Neural crest cell (in vitro differentiated cells): ENCODE data around the gene MXI1. TPM values are rescaled to one million over a fixed set of nuclear protein-coding genes. Genes with fewer than 3 reads are reported as not detected.

Experiments
- DNase-seq: peaks from one replicate; pipeline ENCODE4 v3.0.0; 2021; ENCODE audit warnings: low read depth, mixed read lengths, low spot score
- H3K27ac Mint-ChIP-seq: one replicate; pipeline ENCODE4 v1.8.0; 2021; ENCODE audit warnings: mild to moderate bottlenecking, mixed read lengths; ENCODE audit not compliant: unreplicated experiment
- H3K27me3 Mint-ChIP-seq: 2 replicates; pipeline ENCODE4 v1.8.0; 2021; ENCODE audit warnings: low read depth, mild to moderate bottlenecking, mixed read lengths
- H3K36me3 Mint-ChIP-seq: 2 replicates; pipeline ENCODE4 v1.8.0; 2021; ENCODE audit warnings: low read depth, mild to moderate bottlenecking, mixed read lengths
- H3K4me1 Mint-ChIP-seq: 2 replicates; pipeline ENCODE4 v1.8.0; 2021; ENCODE audit warnings: mixed read lengths
- H3K4me3 Mint-ChIP-seq: one replicate; pipeline ENCODE4 v1.8.0; 2021; ENCODE audit warnings: mild to moderate bottlenecking, mixed read lengths
- H3K9me3 Mint-ChIP-seq: 2 replicates; pipeline ENCODE4 v1.8.0; 2021; ENCODE audit warnings: mixed read lengths
- total RNA-seq: library from RNA; stranded (reverse); gene quantifications from 2 replicates; pipeline ENCODE4 v1.2.1, GENCODE V29; 2021
- TF ChIP-seq, protein P1 (sequence below): fragments of 200-600 bp; sonication (generic); conservative IDR thresholded peaks from 2 replicates; pipeline ENCODE4 v1.5.0; 2021; ENCODE audit warnings: antibody characterized with exemption, mild to moderate bottlenecking

MXI1 gene
- total RNA-seq, 1 donor from 2014 or later, result 18.6 TPM

DNA sequence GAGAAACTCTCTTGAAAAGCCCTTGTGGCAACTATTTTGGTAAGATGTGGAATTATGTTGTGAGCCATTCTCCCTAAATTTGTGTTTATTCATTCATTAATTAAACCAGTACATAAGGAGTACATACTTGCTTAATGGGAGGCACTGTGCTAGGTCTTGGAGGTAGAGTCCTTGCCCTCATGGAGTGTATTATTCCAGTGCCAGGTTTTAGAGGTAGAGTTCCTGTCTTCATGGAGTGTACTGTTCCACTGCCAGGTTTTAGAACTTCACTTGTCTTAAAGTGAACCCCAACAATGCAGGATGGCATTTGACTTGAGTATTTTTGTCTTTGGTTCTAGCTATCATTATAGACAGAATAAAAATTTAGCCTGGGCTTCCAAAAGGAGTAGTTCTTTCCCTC lies 8.8 kb downstream of the MXI1 start:
- TF ChIP-seq, protein P1, sequence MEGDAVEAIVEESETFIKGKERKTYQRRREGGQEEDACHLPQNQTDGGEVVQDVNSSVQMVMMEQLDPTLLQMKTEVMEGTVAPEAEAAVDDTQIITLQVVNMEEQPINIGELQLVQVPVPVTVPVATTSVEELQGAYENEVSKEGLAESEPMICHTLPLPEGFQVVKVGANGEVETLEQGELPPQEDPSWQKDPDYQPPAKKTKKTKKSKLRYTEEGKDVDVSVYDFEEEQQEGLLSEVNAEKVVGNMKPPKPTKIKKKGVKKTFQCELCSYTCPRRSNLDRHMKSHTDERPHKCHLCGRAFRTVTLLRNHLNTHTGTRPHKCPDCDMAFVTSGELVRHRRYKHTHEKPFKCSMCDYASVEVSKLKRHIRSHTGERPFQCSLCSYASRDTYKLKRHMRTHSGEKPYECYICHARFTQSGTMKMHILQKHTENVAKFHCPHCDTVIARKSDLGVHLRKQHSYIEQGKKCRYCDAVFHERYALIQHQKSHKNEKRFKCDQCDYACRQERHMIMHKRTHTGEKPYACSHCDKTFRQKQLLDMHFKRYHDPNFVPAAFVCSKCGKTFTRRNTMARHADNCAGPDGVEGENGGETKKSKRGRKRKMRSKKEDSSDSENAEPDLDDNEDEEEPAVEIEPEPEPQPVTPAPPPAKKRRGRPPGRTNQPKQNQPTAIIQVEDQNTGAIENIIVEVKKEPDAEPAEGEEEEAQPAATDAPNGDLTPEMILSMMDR, result no peak
- H3K27ac Mint-ChIP-seq, result no peak overlapping the region
- no peaks in the 10 kb centered on the region for H3K27me3 Mint-ChIP-seq
- no peak for DNase-seq
- peaks cover 44% of the 10 kb centered on the region for H3K4me1 Mint-ChIP-seq
- H3K36me3 Mint-ChIP-seq, result no peaks in the 10 kb centered on the region
- H3K4me3 Mint-ChIP-seq, result no peak overlapping the region
- H3K9me3 Mint-ChIP-seq, result no peaks in the 10 kb centered on the region

DNA sequence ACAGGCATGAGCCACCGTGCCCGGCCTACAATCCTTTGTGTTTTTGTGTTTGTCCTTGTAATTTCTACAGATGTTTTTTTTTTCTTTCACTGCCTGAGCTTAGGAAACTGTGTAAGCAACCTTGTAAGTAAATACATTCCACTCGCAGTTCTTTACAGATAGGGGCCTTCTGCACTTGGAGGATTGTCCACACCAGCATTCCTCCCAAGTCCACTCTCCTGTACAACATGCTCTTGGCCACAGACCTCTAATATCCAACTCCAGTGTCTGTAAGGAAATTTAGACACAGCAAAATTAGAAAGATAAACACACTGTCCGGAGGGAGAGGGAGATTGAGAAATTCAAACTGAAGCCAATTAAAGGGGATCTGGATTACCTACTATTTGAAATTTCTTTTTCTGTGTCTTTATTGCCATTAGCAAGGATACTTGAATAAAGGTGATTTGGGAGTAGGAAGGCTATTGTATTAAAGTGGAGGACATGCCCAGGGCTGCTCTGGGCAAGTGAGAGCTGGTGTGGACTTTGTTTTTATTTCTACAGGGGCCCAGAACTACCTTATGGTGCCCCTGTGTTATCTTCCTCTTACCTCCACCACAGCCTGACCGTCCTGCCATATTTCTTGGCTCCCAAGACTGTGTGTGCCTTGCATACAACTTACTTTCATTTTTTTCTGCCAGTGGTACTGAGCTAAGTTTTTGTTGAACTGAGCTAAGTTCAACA lies 9.7 kb downstream of the MXI1 start:
- TF ChIP-seq, protein P1, result no peak
- DNase-seq, result no peak
- Mint-ChIP-seq H3K36me3 (no peaks in the 10 kb centered on the region), H3K4me3 (no peak overlapping the region), H3K27me3 (peaks cover 4% of the 10 kb centered on the region), H3K4me1 (peaks cover 44% of the 10 kb centered on the region), H3K27ac (no peak overlapping the region), H3K9me3 (no peaks in the 10 kb centered on the region)

DNA sequence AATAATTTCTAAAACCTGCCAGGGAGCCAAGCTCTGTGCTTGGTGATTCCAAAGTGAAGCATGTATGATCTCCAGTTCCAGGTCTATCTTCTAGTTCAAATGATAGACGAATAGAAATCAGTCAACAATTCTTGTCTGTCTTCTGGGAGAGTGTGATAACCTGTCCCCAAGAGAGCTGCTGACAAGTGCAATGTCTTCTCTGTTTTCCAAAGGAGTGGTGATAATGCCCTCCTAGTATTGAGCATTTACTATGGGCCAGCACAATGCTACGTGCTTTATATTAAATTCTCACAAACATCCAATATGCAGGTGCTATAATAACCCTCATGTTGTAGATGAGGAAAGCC lies 10.2 kb downstream of the MXI1 start:
- peaks cover 4% of the 10 kb centered on the region for H3K27me3 Mint-ChIP-seq
- no peaks in the 10 kb centered on the region for H3K36me3 Mint-ChIP-seq
- TF ChIP-seq, protein P1, result no peak
- DNase-seq, result no peak
- no peak overlapping the region for H3K4me3 Mint-ChIP-seq
- no peak overlapping the region for H3K27ac Mint-ChIP-seq
- no peaks in the 10 kb centered on the region for H3K9me3 Mint-ChIP-seq
- peaks cover 47% of the 10 kb centered on the region for H3K4me1 Mint-ChIP-seq

DNA sequence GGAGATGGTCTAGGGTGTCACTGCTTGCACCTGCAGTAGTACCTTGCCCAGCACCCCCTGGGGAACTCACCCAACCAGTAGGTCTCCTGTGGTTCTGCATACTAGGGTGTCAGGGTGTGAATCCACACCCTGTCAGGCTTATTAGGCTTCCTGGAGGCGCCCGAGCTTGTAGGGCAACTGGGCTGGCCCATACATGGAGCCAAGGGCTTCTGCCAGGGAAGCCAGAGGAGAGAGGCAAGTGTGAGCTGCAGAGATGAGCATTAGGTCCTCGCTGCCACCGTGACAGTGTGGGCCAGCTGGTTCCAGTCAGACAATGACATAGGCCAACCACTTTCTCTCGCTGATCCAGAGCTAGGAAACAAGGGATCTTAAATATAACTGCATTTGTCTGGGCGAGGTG lies 11.2 kb downstream of the MXI1 start:
- Mint-ChIP-seq H3K27me3 (peaks cover 4% of the 10 kb centered on the region), H3K4me1 (peaks cover 40% of the 10 kb centered on the region), H3K9me3 (no peaks in the 10 kb centered on the region), H3K4me3 (no peak overlapping the region), H3K27ac (no peak overlapping the region), H3K36me3 (no peaks in the 10 kb centered on the region)
- TF ChIP-seq, protein P1, result no peak
- DNase-seq, result no peak

DNA sequence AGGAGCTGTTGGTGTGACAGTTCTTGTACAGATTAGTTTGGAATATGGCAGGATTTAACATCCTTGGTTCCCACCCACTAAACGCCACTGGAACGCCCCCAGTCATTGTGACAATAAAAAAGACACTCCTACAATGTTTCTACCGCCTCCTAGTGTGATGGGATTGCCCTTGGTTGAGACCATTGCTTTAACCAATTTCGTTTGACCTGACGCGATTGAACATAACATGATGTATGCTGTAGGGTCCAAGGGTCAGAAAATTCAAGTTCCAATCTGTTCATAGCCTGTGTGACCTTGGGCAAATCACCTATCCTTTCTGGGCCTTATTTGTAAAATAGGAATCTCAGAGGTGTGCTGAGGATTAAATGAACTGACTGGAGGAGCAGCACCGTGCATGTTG lies 12.5 kb downstream of the MXI1 start:
- TF ChIP-seq, protein P1, result no peak
- H3K4me3 Mint-ChIP-seq, result no peak overlapping the region
- no peaks in the 10 kb centered on the region for H3K36me3 Mint-ChIP-seq
- peaks cover 6% of the 10 kb centered on the region for H3K27me3 Mint-ChIP-seq
- H3K9me3 Mint-ChIP-seq, result no peaks in the 10 kb centered on the region
- no peak for DNase-seq
- H3K27ac Mint-ChIP-seq, result no peak overlapping the region
- H3K4me1 Mint-ChIP-seq, result peaks cover 34% of the 10 kb centered on the region
